LNCaP clone FGC (cell line): ENCODE measurements around the gene PKD2.

Experiments
- DNase-seq: peaks from one replicate; pipeline ENCODE4 v3.0.0-alpha.2; 2011; ENCODE audit warnings: low read depth
- H3K4me3 ChIP-seq: 2 replicates; pipeline ENCODE4 v1.5.1; 2011; ENCODE audit warnings: mild to moderate bottlenecking, low read depth, low read length, control low read depth
- CTCF ChIP-seq: IDR thresholded peaks from 2 replicates; pipeline ENCODE4 v1.5.1; 2012; ENCODE audit warnings: mild to moderate bottlenecking; ENCODE audit not compliant: control insufficient read depth, insufficient read depth; ENCODE audit errors: extremely low read depth

PKD2 gene

GRCh38 chr4:88080626-88081025 is 73.2 kb downstream of the PKD2 start:
- TF ChIP-seq CTCF: no peak
- no peak overlapping the region for H3K4me3 ChIP-seq
- no peak for DNase-seq

- no peak for DNase-seq
- TF ChIP-seq CTCF: no peak
- H3K4me3 ChIP-seq: no peak overlapping the region
Measured at GRCh38 chr4:88087004-88087403, 79.6 kb downstream of the PKD2 start.

- H3K4me3 ChIP-seq: no peak overlapping the region
- no peak for TF ChIP-seq CTCF
- DNase-seq: no peak
Measured at GRCh38 chr4:88090898-88091297, 83.5 kb downstream of the PKD2 start.

- TF ChIP-seq CTCF: no peak
- no peak for DNase-seq
- H3K4me3 ChIP-seq: no peak overlapping the region
Measured at GRCh38 chr4:88091378-88091777, 83.9 kb downstream of the PKD2 start.

- no peak overlapping the region for H3K4me3 ChIP-seq
- TF ChIP-seq CTCF: no peak
Measured at GRCh38 chr4:88093874-88094273, 86.4 kb downstream of the PKD2 start.

GRCh38 chr4:88097301-88097700 is 89.9 kb downstream of the PKD2 start:
- TF ChIP-seq CTCF: no peak
- H3K4me3 ChIP-seq: no peak overlapping the region
- DNase-seq: no peak

More at GRCh38 chr4:88093874-88094273, 86.4 kb downstream of the PKD2 start:
- no peak for DNase-seq

GRCh38 chr4:88097781-88098180 is 90.3 kb downstream of the PKD2 start:
- H3K4me3 ChIP-seq: no peak overlapping the region
- no peak for DNase-seq
- TF ChIP-seq CTCF: no peak
